22Rv1 (cell line): Measurements from ENCODE around the gene MSRB1.

Experiments
- H3K27ac ChIP-seq: fragments of 450-650 bp; 2 replicates; pipeline ENCODE4 v1.5.1; 2017
- CTCF ChIP-seq: fragments of 450-650 bp; IDR thresholded peaks from 2 replicates; pipeline ENCODE4 v1.5.1; 2017; ENCODE audit warnings: mild to moderate bottlenecking
- ZFX ChIP-seq: fragments of 450-650 bp; IDR thresholded peaks from 2 replicates; pipeline ENCODE4 v1.6.1; 2017; ENCODE audit warnings: antibody characterized with exemption, borderline replicate concordance

The MSRB1 gene

GRCh38 chr16:1917665-1918350 is 25.2 kb downstream of the MSRB1 start:
- no peak overlapping the region for H3K27ac ChIP-seq
- TF ChIP-seq CTCF (no peak), ZFX (no peak)

GRCh38 chr16:1917056-1917664 is 25.8 kb downstream of the MSRB1 start:
- no peak overlapping the region for H3K27ac ChIP-seq
- TF ChIP-seq CTCF = no peak
- TF ChIP-seq ZFX = no peak

- no peak overlapping the region for H3K27ac ChIP-seq
- TF ChIP-seq CTCF = no peak
- no peak for TF ChIP-seq ZFX
Observed at GRCh38 chr16:1916640-1916990, 26.4 kb downstream of the MSRB1 start.

- no peak for TF ChIP-seq CTCF
- no peak for TF ChIP-seq ZFX
- H3K27ac ChIP-seq = no peak overlapping the region
Observed at GRCh38 chr16:1915732-1916639, 27.0 kb downstream of the MSRB1 start.

GRCh38 chr16:1914988-1915387 is 28.0 kb downstream of the MSRB1 start:
- TF ChIP-seq CTCF (no peak), ZFX (no peak)
- no peak overlapping the region for H3K27ac ChIP-seq

GRCh38 chr16:1914084-1914608 is 28.9 kb downstream of the MSRB1 start:
- no peak for TF ChIP-seq ZFX
- TF ChIP-seq CTCF = no peak
- H3K27ac ChIP-seq = no peak overlapping the region
